PC-9 (cell line): Measurements from ENCODE around the gene IL31. TPM values are rescaled to one million over a fixed set of nuclear protein-coding genes. Genes with fewer than 3 reads are reported as not detected.
"Not testable (repeated sequence)": the region's sequence is repeated elsewhere in the genome, so short reads cannot be mapped to it uniquely, and the experiment has no call there.

Source experiments
- BruUV-seq: library from RNA; stranded (reverse); fragments of 400-500 nt; replicated peaks from 2 replicates; lab custom pipeline; 2021; lab: Mats Ljungman, UMichigan
- CTCF ChIA-PET: fragments of 300-600 bp; sonication (Branson Sonifier 250); formaldehyde crosslinking; loops from one replicate; lab custom pipeline; 2022; ENCODE audit warnings: antibody characterized with exemption; lab: Charles Lee
- POLR2A ChIA-PET: fragments of 300-600 bp; sonication (Branson Sonifier 250); formaldehyde crosslinking; loops from one replicate; lab custom pipeline; 2022; ENCODE audit warnings: antibody characterized with exemption; ENCODE audit not compliant: unreplicated experiment; lab: Charles Lee
- DNase-seq, 2 experiments: peaks; one replicate each; pipeline versions ENCODE4 v3.0.0 to v3.0.0-alpha.2; 2015 to 2022; ENCODE audit warnings: mixed read lengths in 1 of 2
- H2AFZ ChIP-seq: fragments of 200-600 bp; sonication (generic); 2 replicates; pipeline ENCODE4 v1.8.1; 2017; ENCODE audit warnings: antibody characterized with exemption
- H3F3A ChIP-seq: fragments of 200-600 bp; sonication (generic); 2 replicates; pipeline ENCODE4 v1.8.1; 2017; ENCODE audit warnings: antibody characterized with exemption, mild to moderate bottlenecking, low read depth; ENCODE audit not compliant: insufficient read depth
- H3K27ac ChIP-seq: fragments of 200-600 bp; sonication (generic); 2 replicates; pipeline ENCODE4 v1.6.1; 2016; ENCODE audit warnings: mixed run types
- H3K27me3 ChIP-seq: fragments of 200-600 bp; sonication (generic); 2 replicates; pipeline ENCODE4 v1.6.1; 2016; ENCODE audit warnings: low read depth, mixed run types; ENCODE audit not compliant: insufficient read depth
- H3K36me3 ChIP-seq: fragments of 200-600 bp; sonication (generic); 2 replicates; pipeline ENCODE4 v1.6.1; 2016; ENCODE audit warnings: low read depth, mixed run types
- H3K4me1 ChIP-seq: fragments of 200-600 bp; sonication (generic); replicated peaks from 2 replicates; pipeline ENCODE4 v1.6.1; 2016; ENCODE audit warnings: mixed run types; ENCODE audit not compliant: insufficient read depth
- H3K4me2 ChIP-seq: fragments of 200-600 bp; sonication (generic); 2 replicates; pipeline ENCODE4 v1.6.1; 2017; ENCODE audit warnings: mixed run types
- H3K4me3 ChIP-seq: fragments of 200-600 bp; sonication (generic); 2 replicates; pipeline ENCODE4 v1.6.1; 2016; ENCODE audit warnings: mixed run types
- H3K79me2 ChIP-seq: fragments of 200-600 bp; sonication (generic); 2 replicates; pipeline ENCODE4 v1.6.1; 2017; ENCODE audit warnings: low read depth, mixed run types
- H3K9me2 ChIP-seq: fragments of 200-600 bp; sonication (generic); 2 replicates; pipeline ENCODE4 v1.8.1; 2017; ENCODE audit warnings: mild to moderate bottlenecking; ENCODE audit not compliant: insufficient read depth
- H3K9me3 ChIP-seq: fragments of 200-600 bp; sonication (generic); 2 replicates; pipeline ENCODE4 v1.8.1; 2016; ENCODE audit warnings: low read depth; ENCODE audit not compliant: insufficient read depth
- H4K20me1 ChIP-seq: fragments of 200-600 bp; sonication (generic); 2 replicates; pipeline ENCODE4 v1.8.1; 2017; ENCODE audit not compliant: insufficient read depth
- CTCF ChIP-seq: fragments of 200-600 bp; sonication (generic); conservative IDR thresholded peaks from 2 replicates; pipeline ENCODE4 v1.6.1; 2017; ENCODE audit warnings: mixed run types, antibody characterized with exemption, mild to moderate bottlenecking, moderate library complexity
- EZH2 ChIP-seq: fragments of 200-600 bp; sonication (generic); IDR thresholded peaks from 2 replicates; pipeline ENCODE4 v1.8.0; 2017; ENCODE audit warnings: antibody characterized with exemption, low read depth
- intact Hi-C: fragments of 100-400 bp; cut with micrococcal nuclease; formaldehyde crosslinking; loops from one replicate; pipeline ENCODE4 v1.10.0; 2022; ENCODE audit not compliant: unreplicated experiment
- total RNA-seq: library from RNA; stranded (reverse); gene quantifications from 2 replicates; pipeline ENCODE4 v1.2.3, GENCODE V29; 2021

Gene IL31
- total RNA-seq, 1 experiment from 2014 or later = not detected

DNA sequence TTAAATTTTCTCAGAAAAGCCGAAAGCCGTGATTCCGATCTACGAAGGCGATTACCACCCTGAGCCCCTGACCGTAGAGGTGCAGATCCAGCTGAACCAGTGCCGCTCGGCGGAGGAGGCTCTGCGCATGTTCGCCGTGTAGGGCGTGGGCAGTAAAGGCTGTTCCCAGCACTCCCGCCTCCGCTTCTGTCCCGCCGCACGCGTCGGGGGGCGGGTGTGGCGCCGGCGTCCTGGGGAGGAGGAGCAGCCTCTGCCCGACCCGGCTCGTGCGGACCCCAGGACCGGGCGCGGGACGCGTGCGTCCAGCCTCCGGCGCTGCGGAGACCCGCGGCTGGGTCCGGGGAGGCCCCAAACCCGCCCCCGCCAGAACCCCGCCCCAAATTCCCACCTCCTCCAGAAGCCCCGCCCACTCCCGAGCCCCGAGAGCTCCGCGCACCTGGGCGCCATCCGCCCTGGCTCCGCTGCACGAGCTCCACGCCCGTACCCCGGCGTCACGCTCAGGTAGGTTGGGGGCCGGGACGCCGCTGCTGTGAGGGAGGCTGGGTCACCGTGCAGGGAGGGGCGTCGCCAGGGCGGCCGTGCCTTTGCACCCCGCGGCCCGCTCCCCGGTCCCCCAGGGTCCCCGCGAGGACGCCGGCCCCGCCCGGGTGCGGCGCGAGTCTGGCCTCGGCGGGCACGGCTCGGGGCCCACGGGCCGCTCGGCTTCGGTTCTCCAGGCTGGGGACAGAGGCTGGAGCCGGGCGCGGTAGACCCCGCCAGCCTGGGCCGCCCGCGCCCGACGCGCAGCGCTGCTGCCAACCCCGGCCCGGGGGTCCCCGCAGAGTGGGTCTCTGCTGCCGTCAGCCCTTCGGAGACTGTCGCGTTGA lies 29.5 kb upstream of the IL31 start, which contains the start of gene B3GNT4:
B3GNT4 (plus strand) TSS at position 409 of the 866 bp plus-strand sequence. CDS start 910 bp downstream, outside the sequence.
- Histone ChIP-seq H3K4me2 (peak within 1 kb of the TSS; percentile 85), H4K20me1 (no peaks in the 10 kb centered on the region), H3K27me3 (no peaks in the 10 kb centered on the region), H3K9me3 (no peaks in the 10 kb centered on the region), H3K9me2 (no peaks in the 10 kb centered on the region), H3K4me1 (peaks cover 6% of the 10 kb centered on the region; the same call in 1 of the 2 replicates), H2AFZ (peak within 1 kb of the TSS; percentile 83), H3K36me3 (no peaks in the 10 kb centered on the region), H3K27ac (no peak within 1 kb of the TSS), H3K79me2 (no peaks in the 10 kb centered on the region), H3F3A (peaks cover 29% of the 10 kb centered on the region; the same call in 1 of the 2 replicates), H3K4me3 (peak within 1 kb of the TSS; percentile 57)
- ChIA-PET POLR2A (interaction anchor here (0.6 to 0.7 kb wide), 2 partner anchors 131 to 417 kb away, joined by 3 to 5 read pairs; no protein-coding TSS in a partner anchor), CTCF (no interaction called here)
- no TSS peak for BruUV-seq
- TF ChIP-seq EZH2 = no peak
- TF ChIP-seq CTCF = no peak
- intact Hi-C loops = no loop called here
- peak in 1 of 2 experiments; percentile 76 for DNase-seq

GRCh38 chr12:122202811-122203210 lies 28.8 kb upstream of the IL31 start:
- H3K9me3 ChIP-seq, H3K79me2 ChIP-seq, H3K36me3 ChIP-seq, intact Hi-C loops, POLR2A ChIA-PET, H3K4me1 ChIP-seq, H3K27ac ChIP-seq, CTCF ChIA-PET, BruUV-seq, H3K27me3 ChIP-seq, DNase-seq, H3K9me2 ChIP-seq, H4K20me1 ChIP-seq: not testable (repeated sequence)
- Histone ChIP-seq H2AFZ (peak overlapping the region; percentile 83; the same call in 1 of the 2 replicates), H3K4me2 (peak overlapping the region; percentile 85), H3K4me3 (peak overlapping the region; percentile 57), H3F3A (peaks cover 27% of the 10 kb centered on the region; the same call in 1 of the 2 replicates)

- H3F3A ChIP-seq = peaks cover 22% of the 10 kb centered on the region; the same call in 1 of the 2 replicates
- no peaks in the 10 kb centered on the region for H3K9me2 ChIP-seq
- no peaks in the 10 kb centered on the region for H3K36me3 ChIP-seq
- ChIA-PET CTCF (no interaction called here), POLR2A (no interaction called here)
- no peaks in the 10 kb centered on the region for H3K27me3 ChIP-seq
- no peaks in the 10 kb centered on the region for H3K79me2 ChIP-seq
- H3K4me3 ChIP-seq = no peak overlapping the region
- DNase-seq = no peak
- TF ChIP-seq EZH2 = no peak
- no peak for TF ChIP-seq CTCF
- no peak overlapping the region for H3K27ac ChIP-seq
- H3K4me2 ChIP-seq = no peak overlapping the region
- no TSS peak for BruUV-seq
- peaks cover 12% of the 10 kb centered on the region for H3K4me1 ChIP-seq
- no peak overlapping the region for H2AFZ ChIP-seq
- intact Hi-C loops = no loop called here
- no peaks in the 10 kb centered on the region for H4K20me1 ChIP-seq
- H3K9me3 ChIP-seq = no peaks in the 10 kb centered on the region
These were observed 28.0 kb upstream of the IL31 start for GRCh38 chr12:122202017-122202416.
